22Rv1 (cell line): Measurements from ENCODE around the gene TTN.

Source experiments
- CTCF ChIP-seq: fragments of 450-650 bp; IDR thresholded peaks from 2 replicates; pipeline ENCODE4 v1.5.1; 2017; ENCODE audit warnings: mild to moderate bottlenecking
- ZFX ChIP-seq: fragments of 450-650 bp; IDR thresholded peaks from 2 replicates; pipeline ENCODE4 v1.6.1; 2017; ENCODE audit warnings: antibody characterized with exemption, borderline replicate concordance

- TF ChIP-seq CTCF (no peak), ZFX (no peak)
Measured at GRCh38 chr2:178834086-178834485, 26.9 kb upstream of the TTN start.
